ENCODE measurements around the gene JAML. TPM values are rescaled to one million over a fixed set of nuclear protein-coding genes. Genes with fewer than 3 reads are reported as not detected.
A peak's percentile ranks its signal among the peaks of the same experiment; 100 is the strongest.

The JAML gene
- total RNA-seq, 1 donor from 2014 or later: 377 TPM

- H3K27ac Mint-ChIP-seq: peak overlapping the region; percentile 97
- H3K36me3 Mint-ChIP-seq (ENCODE audit: low read depth): peaks cover 23% of the 10 kb centered on the region
- no peaks in the 10 kb centered on the region for H3K9me3 Mint-ChIP-seq
- intact Hi-C loops (cut with micrococcal nuclease): loop anchor here (2.0 to 5.0 kb wide), 2 partner anchors 34 to 90 kb away; partner anchors contain the start of genes CD3D and CD3G
- H3K4me1 Mint-ChIP-seq (ENCODE audit: low read depth): peaks cover 32% of the 10 kb centered on the region
- H3K27me3 Mint-ChIP-seq (ENCODE audit: low read depth): no peaks in the 10 kb centered on the region
- no peak for DNase-seq (ENCODE audit: low spot score)
- peak overlapping the region; percentile 90 for H3K4me3 Mint-ChIP-seq (ENCODE audit: low read depth)
These were observed 27.9 kb upstream of the JAML start for GRCh38 chr11:118252688-118253087.

GRCh38 chr11:118251858-118252652 lies 27.2 kb upstream of the JAML start, which contains the start of gene MPZL3:
Gene MPZL3, minus strand, starts transcription at chr11:118252365. Its CDS starts 71 bp downstream, at chr11:118252294.
- peak within 1 kb of the TSS; percentile 97 for H3K27ac Mint-ChIP-seq
- H3K4me3 Mint-ChIP-seq (ENCODE audit: low read depth): peak within 1 kb of the TSS; percentile 90
- no peaks in the 10 kb centered on the region for H3K9me3 Mint-ChIP-seq
- H3K36me3 Mint-ChIP-seq (ENCODE audit: low read depth): peaks cover 27% of the 10 kb centered on the region
- H3K4me1 Mint-ChIP-seq (ENCODE audit: low read depth): peaks cover 38% of the 10 kb centered on the region
- peak; percentile 73 for DNase-seq (ENCODE audit: low spot score)
- no peaks in the 10 kb centered on the region for H3K27me3 Mint-ChIP-seq (ENCODE audit: low read depth)
- intact Hi-C loops (cut with micrococcal nuclease): loop anchor here (2.0 to 5.0 kb wide), 2 partner anchors 35 to 90 kb away; partner anchors contain the start of genes CD3D and CD3G

- DNase-seq (ENCODE audit: low spot score): no peak
- peaks cover 39% of the 10 kb centered on the region for H3K36me3 Mint-ChIP-seq (ENCODE audit: low read depth)
- H3K4me1 Mint-ChIP-seq (ENCODE audit: low read depth): peaks cover 66% of the 10 kb centered on the region
- H3K4me3 Mint-ChIP-seq (ENCODE audit: low read depth): peak overlapping the region; percentile 56
- H3K27ac Mint-ChIP-seq: peak overlapping the region; percentile 95
- no peaks in the 10 kb centered on the region for H3K9me3 Mint-ChIP-seq
- H3K27me3 Mint-ChIP-seq (ENCODE audit: low read depth): no peaks in the 10 kb centered on the region
- intact Hi-C loops (cut with micrococcal nuclease): loop anchor here (1.0 to 5.0 kb wide), 2 partner anchors 19 to 200 kb away; no protein-coding TSS in a partner anchor
These were observed 22.2 kb upstream of the JAML start for GRCh38 chr11:118247041-118247440.

- peaks cover 42% of the 10 kb centered on the region for H3K36me3 Mint-ChIP-seq (ENCODE audit: low read depth)
- peak overlapping the region; percentile 44 for H3K4me3 Mint-ChIP-seq (ENCODE audit: low read depth)
These were observed 21.2 kb upstream of the JAML start for GRCh38 chr11:118245936-118246562.

GRCh38 chr11:118243993-118244762 lies 19.4 kb upstream of the JAML start:
- Mint-ChIP-seq H3K4me1 (ENCODE audit: low read depth) (peaks cover 78% of the 10 kb centered on the region), H3K9me3 (no peaks in the 10 kb centered on the region), H3K4me3 (ENCODE audit: low read depth) (peak overlapping the region; percentile 17), H3K27me3 (ENCODE audit: low read depth) (no peaks in the 10 kb centered on the region), H3K36me3 (ENCODE audit: low read depth) (peaks cover 55% of the 10 kb centered on the region), H3K27ac (peak overlapping the region; percentile 95)
- DNase-seq (ENCODE audit: low spot score): no peak
- intact Hi-C loops (cut with micrococcal nuclease): loop anchor here (5.0 kb wide), 2 partner anchors 38 to 198 kb away; no protein-coding TSS in a partner anchor

More at GRCh38 chr11:118245936-118246562, 21.2 kb upstream of the JAML start:
- intact Hi-C loops (cut with micrococcal nuclease): loop anchor here (1.0 to 5.0 kb wide), 3 partner anchors 29 to 199 kb away; no protein-coding TSS in a partner anchor
- Mint-ChIP-seq H3K27ac (peak overlapping the region; percentile 95), H3K27me3 (ENCODE audit: low read depth) (no peaks in the 10 kb centered on the region), H3K9me3 (no peaks in the 10 kb centered on the region), H3K4me1 (ENCODE audit: low read depth) (peaks cover 76% of the 10 kb centered on the region)
- DNase-seq (ENCODE audit: low spot score): no peak

- no peaks in the 10 kb centered on the region for H3K9me3 Mint-ChIP-seq
- peak overlapping the region; percentile 95 for H3K27ac Mint-ChIP-seq
- H3K27me3 Mint-ChIP-seq (ENCODE audit: low read depth): no peaks in the 10 kb centered on the region
- peaks cover 83% of the 10 kb centered on the region for H3K4me1 Mint-ChIP-seq (ENCODE audit: low read depth)
- H3K36me3 Mint-ChIP-seq (ENCODE audit: low read depth): peaks cover 65% of the 10 kb centered on the region
- intact Hi-C loops (cut with micrococcal nuclease): loop anchor here (5.0 kb wide), 2 partner anchors 39 to 199 kb away; no protein-coding TSS in a partner anchor
- H3K4me3 Mint-ChIP-seq (ENCODE audit: low read depth): no peak overlapping the region
- no peak for DNase-seq (ENCODE audit: low spot score)
These were observed 18.4 kb upstream of the JAML start for GRCh38 chr11:118243161-118243560.

- Mint-ChIP-seq H3K36me3 (ENCODE audit: low read depth) (peaks cover 68% of the 10 kb centered on the region), H3K27ac (peak overlapping the region; percentile 95), H3K4me3 (ENCODE audit: low read depth) (peak overlapping the region; percentile 78), H3K4me1 (ENCODE audit: low read depth) (peaks cover 80% of the 10 kb centered on the region), H3K9me3 (no peaks in the 10 kb centered on the region), H3K27me3 (ENCODE audit: low read depth) (no peaks in the 10 kb centered on the region)
- intact Hi-C loops (cut with micrococcal nuclease): loop anchor here (1.0 to 5.0 kb wide), 7 partner anchors 9 to 201 kb away; partner anchors contain the start of gene JAML
- DNase-seq (ENCODE audit: low spot score): no peak
These were observed 16.9 kb upstream of the JAML start for GRCh38 chr11:118241764-118242098.

GRCh38 chr11:118240999-118241763 lies 16.4 kb upstream of the JAML start:
- peak; percentile 65 for DNase-seq (ENCODE audit: low spot score)
- peak overlapping the region; percentile 95 for H3K27ac Mint-ChIP-seq
- H3K4me1 Mint-ChIP-seq (ENCODE audit: low read depth): peaks cover 84% of the 10 kb centered on the region
- intact Hi-C loops (cut with micrococcal nuclease): loop anchor here (1.0 to 5.0 kb wide), 8 partner anchors 9 to 201 kb away; partner anchors contain the start of gene JAML
- H3K4me3 Mint-ChIP-seq (ENCODE audit: low read depth): peak overlapping the region; percentile 78
- H3K27me3 Mint-ChIP-seq (ENCODE audit: low read depth): no peaks in the 10 kb centered on the region
- H3K36me3 Mint-ChIP-seq (ENCODE audit: low read depth): peaks cover 74% of the 10 kb centered on the region
- no peaks in the 10 kb centered on the region for H3K9me3 Mint-ChIP-seq

- no peak for DNase-seq (ENCODE audit: low spot score)
- H3K9me3 Mint-ChIP-seq: no peaks in the 10 kb centered on the region
- H3K27me3 Mint-ChIP-seq (ENCODE audit: low read depth): no peaks in the 10 kb centered on the region
These were observed 14.8 kb upstream of the JAML start for GRCh38 chr11:118239509-118240205.

GRCh38 chr11:118238929-118239328 lies 14.1 kb upstream of the JAML start:
- Mint-ChIP-seq H3K27me3 (ENCODE audit: low read depth) (no peaks in the 10 kb centered on the region), H3K4me1 (ENCODE audit: low read depth) (peaks cover 81% of the 10 kb centered on the region), H3K27ac (peak overlapping the region; percentile 84), H3K9me3 (no peaks in the 10 kb centered on the region), H3K36me3 (ENCODE audit: low read depth) (peaks cover 65% of the 10 kb centered on the region), H3K4me3 (ENCODE audit: low read depth) (peak overlapping the region; percentile 78)
- no peak for DNase-seq (ENCODE audit: low spot score)
- intact Hi-C loops (cut with micrococcal nuclease): loop anchor here (1.0 kb wide), 1 partner anchor 22 kb away; no protein-coding TSS in a partner anchor

More at GRCh38 chr11:118239509-118240205, 14.8 kb upstream of the JAML start:
- peaks cover 71% of the 10 kb centered on the region for H3K36me3 Mint-ChIP-seq (ENCODE audit: low read depth)
- H3K4me3 Mint-ChIP-seq (ENCODE audit: low read depth): peak overlapping the region; percentile 78
- peaks cover 81% of the 10 kb centered on the region for H3K4me1 Mint-ChIP-seq (ENCODE audit: low read depth)
- peak overlapping the region; percentile 95 for H3K27ac Mint-ChIP-seq
- intact Hi-C loops (cut with micrococcal nuclease): loop anchor here (1.0 to 5.0 kb wide), 5 partner anchors 11 to 203 kb away; no protein-coding TSS in a partner anchor

GRCh38 chr11:118238421-118238820 lies 13.6 kb upstream of the JAML start:
- H3K36me3 Mint-ChIP-seq (ENCODE audit: low read depth): peaks cover 62% of the 10 kb centered on the region
- H3K27ac Mint-ChIP-seq: peak overlapping the region; percentile 84
- H3K4me1 Mint-ChIP-seq (ENCODE audit: low read depth): peaks cover 83% of the 10 kb centered on the region
- no peaks in the 10 kb centered on the region for H3K9me3 Mint-ChIP-seq
- H3K27me3 Mint-ChIP-seq (ENCODE audit: low read depth): no peaks in the 10 kb centered on the region
- peak overlapping the region; percentile 78 for H3K4me3 Mint-ChIP-seq (ENCODE audit: low read depth)
- intact Hi-C loops (cut with micrococcal nuclease): no loop called here
- DNase-seq (ENCODE audit: low spot score): no peak
